NCI-H226 (cell line): Measurements from ENCODE around the gene HKDC1.
"Not testable (repeated sequence)": the region's sequence is repeated elsewhere in the genome, so short reads cannot be mapped to it uniquely, and the experiment has no call there.

Source experiments
- DNase-seq: peaks from one replicate; pipeline ENCODE4 v3.0.0-alpha.2; 2015

HKDC1 gene, protein sequence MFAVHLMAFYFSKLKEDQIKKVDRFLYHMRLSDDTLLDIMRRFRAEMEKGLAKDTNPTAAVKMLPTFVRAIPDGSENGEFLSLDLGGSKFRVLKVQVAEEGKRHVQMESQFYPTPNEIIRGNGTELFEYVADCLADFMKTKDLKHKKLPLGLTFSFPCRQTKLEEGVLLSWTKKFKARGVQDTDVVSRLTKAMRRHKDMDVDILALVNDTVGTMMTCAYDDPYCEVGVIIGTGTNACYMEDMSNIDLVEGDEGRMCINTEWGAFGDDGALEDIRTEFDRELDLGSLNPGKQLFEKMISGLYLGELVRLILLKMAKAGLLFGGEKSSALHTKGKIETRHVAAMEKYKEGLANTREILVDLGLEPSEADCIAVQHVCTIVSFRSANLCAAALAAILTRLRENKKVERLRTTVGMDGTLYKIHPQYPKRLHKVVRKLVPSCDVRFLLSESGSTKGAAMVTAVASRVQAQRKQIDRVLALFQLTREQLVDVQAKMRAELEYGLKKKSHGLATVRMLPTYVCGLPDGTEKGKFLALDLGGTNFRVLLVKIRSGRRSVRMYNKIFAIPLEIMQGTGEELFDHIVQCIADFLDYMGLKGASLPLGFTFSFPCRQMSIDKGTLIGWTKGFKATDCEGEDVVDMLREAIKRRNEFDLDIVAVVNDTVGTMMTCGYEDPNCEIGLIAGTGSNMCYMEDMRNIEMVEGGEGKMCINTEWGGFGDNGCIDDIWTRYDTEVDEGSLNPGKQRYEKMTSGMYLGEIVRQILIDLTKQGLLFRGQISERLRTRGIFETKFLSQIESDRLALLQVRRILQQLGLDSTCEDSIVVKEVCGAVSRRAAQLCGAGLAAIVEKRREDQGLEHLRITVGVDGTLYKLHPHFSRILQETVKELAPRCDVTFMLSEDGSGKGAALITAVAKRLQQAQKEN

DNA sequence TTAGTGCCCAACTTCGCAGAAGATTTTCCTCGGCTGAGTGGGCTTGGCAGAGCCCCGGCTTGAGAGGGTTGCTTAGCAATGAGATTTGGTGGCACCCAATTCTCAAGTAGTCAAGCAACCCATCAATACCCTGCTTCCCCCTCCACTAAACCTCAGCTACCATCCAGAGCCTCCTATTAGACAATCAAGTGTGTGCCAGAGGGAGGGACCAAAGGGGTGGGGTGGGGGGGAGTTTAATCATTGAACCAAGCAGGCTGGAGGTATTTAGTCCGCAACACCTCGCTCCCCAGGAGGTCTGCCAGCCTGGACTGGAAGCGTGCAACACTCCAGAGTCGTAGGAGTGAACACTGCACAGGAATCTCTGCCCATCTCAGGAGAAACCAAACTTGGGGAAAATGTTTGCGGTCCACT is at the start of gene HKDC1:
Gene HKDC1 (plus strand): TSS at position 292 of the 411 bp plus-strand sequence. CDS start 104 bp downstream, at position 396.
- peak; percentile 89 for DNase-seq

GRCh38 chr10:69172241-69172982 is 47.7 kb upstream of the HKDC1 start:
- no peak for DNase-seq

GRCh38 chr10:69175326-69175725 is 44.8 kb upstream of the HKDC1 start:
- not testable (repeated sequence) for DNase-seq

GRCh38 chr10:69176823-69177222 is 43.3 kb upstream of the HKDC1 start:
- no peak for DNase-seq

GRCh38 chr10:69179089-69179742 is 40.9 kb upstream of the HKDC1 start:
- no peak for DNase-seq

DNA sequence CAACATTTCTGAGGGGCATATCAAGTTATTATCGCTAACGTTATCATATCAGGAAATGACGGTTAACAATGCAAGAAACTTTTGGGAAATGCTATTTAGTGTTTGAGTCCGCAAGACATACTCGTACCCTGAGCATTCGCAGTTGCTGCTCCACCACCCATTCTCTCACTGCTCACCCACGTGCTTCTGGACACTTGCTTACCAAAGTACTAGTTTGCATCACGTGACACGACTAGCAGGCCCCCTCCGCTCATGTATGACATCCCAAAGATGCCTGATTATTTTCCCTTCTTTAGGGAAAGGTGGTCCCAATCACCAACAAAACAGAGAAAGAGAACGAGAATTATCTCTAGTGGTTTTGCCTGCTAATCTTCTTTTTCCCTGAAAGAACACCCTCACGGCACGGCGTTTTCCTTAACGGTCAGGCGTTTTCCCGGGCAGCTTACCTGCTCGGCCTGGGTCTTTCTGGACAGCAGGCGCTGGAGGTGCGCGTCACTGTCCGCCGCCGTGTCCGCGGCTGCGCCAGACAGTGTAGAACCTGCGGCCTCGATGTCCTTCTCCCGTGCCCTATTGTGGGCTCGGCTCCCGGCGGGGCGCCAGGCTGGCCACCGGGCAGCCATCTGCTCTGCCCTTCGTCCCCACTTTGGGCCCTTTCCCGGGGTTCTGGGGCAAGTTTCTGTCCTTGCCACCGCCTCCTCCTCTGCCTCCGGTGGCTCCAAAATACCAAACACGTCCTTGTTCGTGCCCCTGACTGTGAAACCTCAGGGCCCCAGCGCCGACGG is 40.2 kb upstream of the HKDC1 start, which contains the start of gene SUPV3L1:
Gene SUPV3L1 (plus strand): TSS at position 492 of the 782 bp plus-strand sequence. CDS start 58 bp downstream, at position 550.
- DNase-seq = peak; percentile 94

- DNase-seq = no peak
Observed at GRCh38 chr10:69180525-69181204, 39.5 kb upstream of the HKDC1 start.

DNA sequence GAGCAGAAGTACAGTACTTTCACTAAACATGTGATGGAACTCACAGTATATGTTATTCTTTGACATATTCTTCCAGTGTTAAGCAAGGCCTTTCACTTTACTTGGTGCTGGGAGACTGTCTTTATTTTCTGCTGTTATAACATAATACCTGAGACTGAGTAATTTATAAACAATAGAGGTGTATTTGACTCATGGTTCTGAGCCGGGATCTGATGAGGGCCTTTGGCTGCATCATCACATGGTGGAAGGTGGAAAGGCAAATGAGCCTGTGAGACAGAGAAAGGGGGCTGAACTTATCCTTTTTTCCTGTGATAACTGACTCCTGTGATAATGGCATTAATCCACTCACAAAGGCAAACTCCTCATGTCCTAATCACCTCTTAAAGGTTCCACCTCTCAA is 38.7 kb upstream of the HKDC1 start:
- DNase-seq = no peak

DNA sequence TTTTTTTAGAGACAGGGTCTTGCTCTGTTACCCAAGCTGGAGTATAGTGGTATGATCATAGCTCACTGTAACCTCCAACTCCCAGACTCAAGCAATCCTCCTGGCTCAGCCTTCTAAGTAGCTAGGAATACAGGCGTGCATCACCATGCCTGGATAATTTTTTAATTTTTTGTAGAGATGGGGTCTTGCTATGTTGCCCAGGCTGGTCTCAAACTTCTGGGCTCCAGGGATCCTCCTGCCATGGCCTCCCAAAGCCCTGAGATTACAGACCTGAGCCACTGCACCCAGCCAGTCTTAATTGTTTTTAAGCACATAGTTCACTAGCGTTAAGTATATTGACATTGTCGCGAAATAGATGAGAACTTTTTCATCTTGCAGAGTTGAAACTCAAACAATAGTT is 38.1 kb upstream of the HKDC1 start:
- no peak for DNase-seq

GRCh38 chr10:69186524-69186923 is 33.6 kb upstream of the HKDC1 start:
- no peak for DNase-seq

DNA sequence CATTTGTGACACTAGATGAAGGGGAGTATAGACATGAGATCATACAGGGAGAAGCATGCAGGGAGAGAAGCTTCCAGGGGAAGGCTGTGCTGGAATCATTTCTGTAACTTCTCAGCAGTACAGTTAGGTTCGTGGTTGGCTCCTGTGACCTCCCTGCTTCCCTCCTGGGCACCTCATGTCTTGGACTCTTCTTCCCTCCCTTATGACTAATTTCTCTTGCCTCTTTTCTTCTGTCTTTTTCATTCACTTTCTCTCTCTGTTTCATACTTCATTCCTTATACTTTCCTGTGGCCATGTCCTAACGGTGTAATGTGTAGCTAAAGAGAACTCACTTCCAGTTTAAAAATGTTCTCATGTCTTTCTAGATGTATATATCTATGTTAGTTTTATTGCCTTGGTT is 19.1 kb upstream of the HKDC1 start:
- peak; percentile 76 for DNase-seq

GRCh38 chr10:69202332-69202731 is 17.8 kb upstream of the HKDC1 start:
- peak; percentile 48 for DNase-seq

- no peak for DNase-seq
Observed at GRCh38 chr10:69208761-69209160, 11.4 kb upstream of the HKDC1 start.

DNA sequence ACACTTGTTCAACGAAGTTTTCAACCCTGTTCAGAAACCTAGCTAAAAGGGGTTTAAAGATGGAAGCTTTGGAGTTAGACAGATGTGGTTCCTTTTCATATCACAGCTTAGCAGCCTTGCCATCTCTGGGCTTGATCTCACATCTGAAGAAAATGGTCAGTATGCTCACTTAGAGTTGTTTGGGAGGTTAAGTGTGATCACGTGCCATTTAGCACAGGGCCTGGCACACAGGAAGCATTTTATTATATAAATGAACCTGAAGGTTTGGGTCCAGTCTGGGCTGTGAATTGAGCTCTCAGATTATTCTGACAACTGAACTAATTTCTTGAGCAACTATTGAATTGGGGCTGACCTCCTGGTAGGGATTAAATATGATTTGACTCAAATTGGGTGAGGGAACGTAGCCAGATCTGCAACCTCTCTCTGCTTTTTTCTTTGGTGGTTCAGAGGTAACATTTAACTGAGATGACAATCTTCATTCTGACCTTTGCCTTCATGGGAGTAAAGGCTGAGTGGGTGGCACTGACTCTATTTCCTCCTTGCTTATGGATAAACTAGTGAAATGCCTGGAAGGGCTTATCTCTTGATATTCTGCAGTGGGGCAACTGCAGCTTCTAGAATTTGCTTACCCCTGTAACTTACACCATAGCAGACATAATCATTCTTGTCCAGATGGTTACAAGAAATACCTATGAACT is 10.2 kb upstream of the HKDC1 start:
- no peak for DNase-seq

DNA sequence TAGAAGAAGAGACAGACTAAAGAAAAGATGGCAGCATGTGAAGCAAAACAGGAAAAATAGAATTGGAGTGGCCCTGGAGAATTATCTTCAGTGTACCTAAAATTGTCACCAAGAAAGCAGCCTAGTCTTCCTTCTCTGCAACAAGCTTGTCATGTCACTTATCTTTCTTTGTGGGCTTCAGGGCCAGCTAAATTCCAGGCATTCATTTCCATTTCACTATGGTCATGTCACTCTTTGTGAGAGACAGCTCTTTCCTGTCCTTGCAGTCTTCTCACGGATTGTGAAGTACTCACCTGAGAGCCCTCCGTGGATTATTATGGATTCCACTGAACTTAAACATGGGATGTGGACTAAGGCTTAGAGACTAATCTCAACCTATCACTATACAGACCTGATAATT is 9.0 kb upstream of the HKDC1 start:
- no peak for DNase-seq

- DNase-seq = no peak
Observed at GRCh38 chr10:69211524-69211923, 8.6 kb upstream of the HKDC1 start.

GRCh38 chr10:69213591-69214311 is 6.4 kb upstream of the HKDC1 start:
- no peak for DNase-seq

DNA sequence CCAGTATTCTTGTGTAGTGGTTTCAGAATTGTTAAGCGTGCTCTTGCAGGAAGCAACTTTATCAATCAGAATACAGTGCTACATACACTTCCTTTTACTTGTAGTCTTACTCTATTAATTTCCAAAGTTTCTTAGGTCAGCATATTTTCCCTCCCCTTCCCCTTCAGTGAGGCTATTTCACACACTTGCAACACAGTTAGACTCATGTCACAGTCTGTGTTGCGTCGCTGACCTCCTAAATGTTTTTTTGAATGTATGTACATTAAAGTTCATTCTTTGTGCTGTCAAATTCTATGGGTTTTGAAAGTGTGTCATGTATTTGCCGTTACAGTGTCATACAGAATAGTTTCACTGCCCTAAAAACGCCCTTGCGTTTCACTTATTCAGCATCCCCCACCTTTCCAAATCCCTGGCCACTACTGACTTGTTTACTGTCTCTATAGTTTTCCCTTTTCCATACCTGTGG is 5.4 kb upstream of the HKDC1 start:
- no peak for DNase-seq

GRCh38 chr10:69215405-69216171 is 4.5 kb upstream of the HKDC1 start:
- DNase-seq = no peak
